PC-9 (cell line): Measurements from ENCODE around the gene GALM. TPM values are rescaled to one million over a fixed set of nuclear protein-coding genes. Genes with fewer than 3 reads are reported as not detected.
A peak's percentile ranks its signal among the peaks of the same experiment; 100 is the strongest.

Experiments
- Bru-seq: library from RNA; stranded (reverse); fragments of 400-500 nt; gene quantifications from one replicate; lab custom pipeline; 2021; lab: Mats Ljungman, UMichigan
- BruChase-seq, 2 experiments: library from RNA; stranded (reverse); fragments of 400-500 nt; gene quantifications; one replicate each; lab custom pipeline; 2021; lab: Mats Ljungman, UMichigan
- BruUV-seq: library from RNA; stranded (reverse); fragments of 400-500 nt; replicated peaks from 2 replicates; lab custom pipeline; 2021; lab: Mats Ljungman, UMichigan
- CTCF ChIA-PET: fragments of 300-600 bp; sonication (Branson Sonifier 250); formaldehyde crosslinking; loops from one replicate; lab custom pipeline; 2022; ENCODE audit warnings: antibody characterized with exemption; lab: Charles Lee
- POLR2A ChIA-PET: fragments of 300-600 bp; sonication (Branson Sonifier 250); formaldehyde crosslinking; loops from one replicate; lab custom pipeline; 2022; ENCODE audit warnings: antibody characterized with exemption; ENCODE audit not compliant: unreplicated experiment; lab: Charles Lee
- DNase-seq, 2 experiments: peaks; one replicate each; pipeline versions ENCODE4 v3.0.0 to v3.0.0-alpha.2; 2015 to 2022; ENCODE audit warnings: mixed read lengths in 1 of 2
- H2AFZ ChIP-seq: fragments of 200-600 bp; sonication (generic); 2 replicates; pipeline ENCODE4 v1.8.1; 2017; ENCODE audit warnings: antibody characterized with exemption
- H3F3A ChIP-seq: fragments of 200-600 bp; sonication (generic); 2 replicates; pipeline ENCODE4 v1.8.1; 2017; ENCODE audit warnings: antibody characterized with exemption, mild to moderate bottlenecking, low read depth; ENCODE audit not compliant: insufficient read depth
- H3K27ac ChIP-seq: fragments of 200-600 bp; sonication (generic); 2 replicates; pipeline ENCODE4 v1.6.1; 2016; ENCODE audit warnings: mixed run types
- H3K27me3 ChIP-seq: fragments of 200-600 bp; sonication (generic); 2 replicates; pipeline ENCODE4 v1.6.1; 2016; ENCODE audit warnings: low read depth, mixed run types; ENCODE audit not compliant: insufficient read depth
- H3K36me3 ChIP-seq: fragments of 200-600 bp; sonication (generic); 2 replicates; pipeline ENCODE4 v1.6.1; 2016; ENCODE audit warnings: low read depth, mixed run types
- H3K4me1 ChIP-seq: fragments of 200-600 bp; sonication (generic); replicated peaks from 2 replicates; pipeline ENCODE4 v1.6.1; 2016; ENCODE audit warnings: mixed run types; ENCODE audit not compliant: insufficient read depth
- H3K4me2 ChIP-seq: fragments of 200-600 bp; sonication (generic); 2 replicates; pipeline ENCODE4 v1.6.1; 2017; ENCODE audit warnings: mixed run types
- H3K4me3 ChIP-seq: fragments of 200-600 bp; sonication (generic); 2 replicates; pipeline ENCODE4 v1.6.1; 2016; ENCODE audit warnings: mixed run types
- H3K79me2 ChIP-seq: fragments of 200-600 bp; sonication (generic); 2 replicates; pipeline ENCODE4 v1.6.1; 2017; ENCODE audit warnings: low read depth, mixed run types
- H3K9me2 ChIP-seq: fragments of 200-600 bp; sonication (generic); 2 replicates; pipeline ENCODE4 v1.8.1; 2017; ENCODE audit warnings: mild to moderate bottlenecking; ENCODE audit not compliant: insufficient read depth
- H3K9me3 ChIP-seq: fragments of 200-600 bp; sonication (generic); 2 replicates; pipeline ENCODE4 v1.8.1; 2016; ENCODE audit warnings: low read depth; ENCODE audit not compliant: insufficient read depth
- H4K20me1 ChIP-seq: fragments of 200-600 bp; sonication (generic); 2 replicates; pipeline ENCODE4 v1.8.1; 2017; ENCODE audit not compliant: insufficient read depth
- EZH2 ChIP-seq: fragments of 200-600 bp; sonication (generic); IDR thresholded peaks from 2 replicates; pipeline ENCODE4 v1.8.0; 2017; ENCODE audit warnings: antibody characterized with exemption, low read depth
- intact Hi-C: fragments of 100-400 bp; cut with micrococcal nuclease; formaldehyde crosslinking; loops from one replicate; pipeline ENCODE4 v1.10.0; 2022; ENCODE audit not compliant: unreplicated experiment
- long read RNA-seq: library from polyadenylated mRNA; stranded (forward); transcript quantifications from one replicate; pipeline ENCODE4 v2.0.0, GENCODE V29; 2022
- total RNA-seq: library from RNA; stranded (reverse); gene quantifications from 2 replicates; pipeline ENCODE4 v1.2.3, GENCODE V29; 2021
- TF ChIP-seq, protein P1 (sequence below): fragments of 200-600 bp; sonication (generic); conservative IDR thresholded peaks from 2 replicates; pipeline ENCODE4 v1.6.1; 2017; ENCODE audit warnings: mixed run types, antibody characterized with exemption, mild to moderate bottlenecking, moderate library complexity

Gene GALM
- total RNA-seq (26.3 and 27.7 TPM in 2 replicates), Bru-seq, nascent RNA (percentile 56 among the genes with signal in this experiment), BruChase-seq, experiment 1, labeled RNA remaining after a 2-hour chase (percentile 52 among the genes with signal in this experiment), BruChase-seq, experiment 2, labeled RNA remaining after a 6-hour chase (percentile 55 among the genes with signal in this experiment)
- long read RNA-seq, transcript GALM-201 (7 exons, 2,484 nt), result major isoform, 116 of 136 reads
- long read RNA-seq, partial matches to known transcripts, result 6 of 136 reads
- long read RNA-seq, other reads (novel, unspliced or antisense), result 14 of 136 reads

DNA sequence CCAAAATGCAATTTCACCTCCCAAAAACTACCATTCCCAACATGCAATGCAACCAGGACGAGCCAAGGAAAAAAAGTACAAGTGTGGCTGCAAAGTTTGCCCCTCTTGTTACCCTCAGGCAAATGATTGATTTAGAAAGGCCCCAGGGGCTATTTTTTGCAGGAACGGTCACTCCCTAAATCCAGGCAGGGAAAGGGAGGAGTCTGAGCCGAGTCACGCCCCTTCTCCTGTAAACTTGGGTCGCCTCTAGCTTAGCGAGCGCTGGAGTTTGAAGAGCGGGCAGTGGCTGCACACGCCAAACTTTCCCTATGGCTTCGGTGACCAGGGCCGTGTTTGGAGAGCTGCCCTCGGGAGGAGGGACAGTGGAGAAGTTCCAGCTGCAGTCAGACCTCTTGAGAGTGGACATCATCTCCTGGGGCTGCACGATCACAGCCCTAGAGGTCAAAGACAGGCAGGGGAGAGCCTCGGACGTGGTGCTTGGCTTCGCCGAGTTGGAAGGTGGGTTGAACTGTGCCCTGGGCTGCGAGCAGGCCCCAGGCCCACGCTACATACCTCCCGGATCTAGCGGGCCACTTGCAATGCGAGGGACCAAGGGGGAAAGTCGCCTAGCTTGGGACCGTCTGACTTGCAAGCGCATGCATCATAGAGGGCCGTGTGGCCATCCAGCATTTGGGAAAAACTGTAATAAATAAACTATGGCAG is at the start of gene GALM:
TSS of gene GALM (plus strand) at position 261 of the 702 bp plus-strand sequence. CDS start at position 309, 48 bp downstream.
- Histone ChIP-seq H3K36me3 (no peaks in the 10 kb centered on the region), H4K20me1 (no peaks in the 10 kb centered on the region), H3K4me1 (peaks cover 12% of the 10 kb centered on the region; the same call in 1 of the 2 replicates), H3K4me2 (peak within 1 kb of the TSS; percentile 87), H3K9me3 (no peaks in the 10 kb centered on the region), H3F3A (peaks cover 10% of the 10 kb centered on the region), H2AFZ (peak within 1 kb of the TSS; percentile 91), H3K4me3 (peak within 1 kb of the TSS; percentile 67), H3K79me2 (peaks cover 11% of the 10 kb centered on the region; the same call in 1 of the 2 replicates), H3K27me3 (no peaks in the 10 kb centered on the region), H3K27ac (peak within 1 kb of the TSS; percentile 51), H3K9me2 (no peaks in the 10 kb centered on the region)
- ChIA-PET CTCF (interaction anchor here (1.3 kb wide), 1 partner anchor 84 kb away, joined by 3 read pairs; no protein-coding TSS in a partner anchor), POLR2A (interaction anchor here (0.6 kb wide), 4 partner anchors 8 to 86 kb away, joined by 3 to 6 read pairs (median 4); no protein-coding TSS in a partner anchor)
- intact Hi-C loops, result loop anchor here (1.0 kb wide), 2 partner anchors 54 to 63 kb away; no protein-coding TSS in a partner anchor
- TF ChIP-seq EZH2, result no peak
- TF ChIP-seq, protein P1, sequence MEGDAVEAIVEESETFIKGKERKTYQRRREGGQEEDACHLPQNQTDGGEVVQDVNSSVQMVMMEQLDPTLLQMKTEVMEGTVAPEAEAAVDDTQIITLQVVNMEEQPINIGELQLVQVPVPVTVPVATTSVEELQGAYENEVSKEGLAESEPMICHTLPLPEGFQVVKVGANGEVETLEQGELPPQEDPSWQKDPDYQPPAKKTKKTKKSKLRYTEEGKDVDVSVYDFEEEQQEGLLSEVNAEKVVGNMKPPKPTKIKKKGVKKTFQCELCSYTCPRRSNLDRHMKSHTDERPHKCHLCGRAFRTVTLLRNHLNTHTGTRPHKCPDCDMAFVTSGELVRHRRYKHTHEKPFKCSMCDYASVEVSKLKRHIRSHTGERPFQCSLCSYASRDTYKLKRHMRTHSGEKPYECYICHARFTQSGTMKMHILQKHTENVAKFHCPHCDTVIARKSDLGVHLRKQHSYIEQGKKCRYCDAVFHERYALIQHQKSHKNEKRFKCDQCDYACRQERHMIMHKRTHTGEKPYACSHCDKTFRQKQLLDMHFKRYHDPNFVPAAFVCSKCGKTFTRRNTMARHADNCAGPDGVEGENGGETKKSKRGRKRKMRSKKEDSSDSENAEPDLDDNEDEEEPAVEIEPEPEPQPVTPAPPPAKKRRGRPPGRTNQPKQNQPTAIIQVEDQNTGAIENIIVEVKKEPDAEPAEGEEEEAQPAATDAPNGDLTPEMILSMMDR, result no peak
- BruUV-seq, result no TSS peak
- peak; percentile 85 to 86 for DNase-seq

DNA sequence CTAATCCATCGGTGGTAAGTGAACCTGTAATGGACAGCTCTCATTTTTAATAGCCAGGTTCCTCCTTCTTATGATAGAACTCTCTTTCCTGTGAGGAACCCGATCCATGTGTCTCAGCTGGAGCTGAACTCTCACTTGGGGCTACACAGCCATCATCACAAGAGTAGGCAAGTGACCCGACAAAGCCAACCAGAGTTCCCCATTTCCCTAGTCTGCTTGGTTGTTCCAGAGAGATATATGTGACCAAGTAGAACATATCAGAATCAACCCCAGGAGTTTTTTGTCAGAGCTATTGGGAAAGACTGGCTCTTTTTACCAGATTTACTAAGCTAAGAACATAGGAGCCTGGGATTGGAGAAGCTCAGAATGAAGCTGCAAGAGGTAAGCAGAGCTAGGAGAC is 48.6 kb upstream of the GALM start:
- Histone ChIP-seq H3K36me3 (no peaks in the 10 kb centered on the region), H2AFZ (no peak overlapping the region), H3K9me3 (no peaks in the 10 kb centered on the region), H3F3A (no peaks in the 10 kb centered on the region), H3K4me3 (no peak overlapping the region), H3K9me2 (no peaks in the 10 kb centered on the region), H4K20me1 (no peaks in the 10 kb centered on the region), H3K27me3 (no peaks in the 10 kb centered on the region), H3K27ac (no peak overlapping the region), H3K4me1 (no peaks in the 10 kb centered on the region), H3K79me2 (no peaks in the 10 kb centered on the region), H3K4me2 (no peak overlapping the region)
- no peak for DNase-seq
- TF ChIP-seq EZH2, result no peak
- TF ChIP-seq, protein P1, result no peak
- intact Hi-C loops, result no loop called here
- ChIA-PET POLR2A (no interaction called here), CTCF (interaction anchor here (0.5 kb wide), 1 partner anchor 71 kb away, joined by 6 read pairs; no protein-coding TSS in a partner anchor)
- BruUV-seq, result no TSS peak

DNA sequence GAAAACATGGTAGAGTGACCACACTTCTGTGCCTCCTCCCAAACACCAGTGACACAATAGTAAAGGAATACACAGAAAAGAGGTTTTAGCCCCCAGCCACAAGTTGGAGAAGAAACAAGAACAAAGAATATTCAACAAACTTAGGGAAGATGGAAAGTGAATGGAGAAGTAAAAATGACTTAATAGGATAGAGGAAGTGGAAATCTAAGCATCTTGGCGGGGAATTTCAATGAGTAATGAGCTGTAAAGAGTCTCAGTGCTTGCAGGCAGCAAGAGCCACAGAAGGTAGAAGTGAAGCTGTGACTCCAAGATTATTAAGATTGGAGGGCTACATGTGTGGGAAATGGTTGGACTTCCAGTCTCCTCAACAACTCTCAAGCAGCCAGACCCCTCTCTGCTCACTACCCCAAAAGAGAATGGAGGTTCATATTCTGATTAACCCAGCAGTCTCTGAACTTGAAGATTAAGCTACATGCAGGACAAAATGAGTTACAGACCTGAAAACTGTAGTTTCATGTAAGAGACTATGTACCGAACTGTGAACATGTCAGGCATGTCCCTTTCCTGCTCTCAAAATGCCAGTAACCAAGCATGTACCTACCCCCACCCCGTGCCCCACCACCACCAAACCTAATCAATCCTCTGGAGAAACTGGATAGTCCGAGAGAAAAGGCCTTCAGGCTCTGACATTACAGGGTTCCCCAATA is 46.3 kb upstream of the GALM start:
- Histone ChIP-seq H2AFZ (no peak overlapping the region), H4K20me1 (no peaks in the 10 kb centered on the region), H3K9me3 (no peaks in the 10 kb centered on the region), H3K4me1 (no peaks in the 10 kb centered on the region), H3K4me3 (no peak overlapping the region), H3F3A (no peaks in the 10 kb centered on the region), H3K9me2 (no peaks in the 10 kb centered on the region), H3K4me2 (no peak overlapping the region), H3K27ac (no peak overlapping the region), H3K27me3 (no peaks in the 10 kb centered on the region), H3K79me2 (no peaks in the 10 kb centered on the region), H3K36me3 (no peaks in the 10 kb centered on the region)
- POLR2A ChIA-PET, result no interaction called here
- TF ChIP-seq, protein P1, result no peak
- TF ChIP-seq EZH2, result no peak
- CTCF ChIA-PET, result no interaction called here
- no peak for DNase-seq
- no TSS peak for BruUV-seq
- intact Hi-C loops, result no loop called here
